ENCODE data around the gene NFATC2IP. TPM values are rescaled to one million over a fixed set of nuclear protein-coding genes. Genes with fewer than 3 reads are reported as not detected.

The NFATC2IP gene
- total and polyA plus RNA-seq, 2 donors (not counting 1 experiment from before 2014, with no cell fraction given) = 96.4 to 102 TPM

- Mint-ChIP-seq H3K4me1 (peaks cover 1% of the 10 kb centered on the region), H3K27me3 (no peaks in the 10 kb centered on the region), H3K4me3 (no peak overlapping the region), H3K27ac (no peak overlapping the region), H3K9me3 (ENCODE audit: insufficient read depth) (no peaks in the 10 kb centered on the region)
- Histone ChIP-seq H3K9ac (ENCODE audit: low read length) (no peak overlapping the region), H3K4me1 (ENCODE audit: control insufficient read depth in 2 of 2, insufficient read depth in 2 of 2, low read length in 2 of 2) (no peaks in the 10 kb centered on the region), H3K9me3 (ENCODE audit: control extremely low read depth in 1 of 3, control insufficient read depth in 2 of 3, insufficient read depth in 1 of 3, low read length in 2 of 3) (no peaks in the 10 kb centered on the region), H3K4me2 (replicated peaks; ENCODE audit: low read depth, low read length, poor library complexity, severe bottlenecking) (no peak overlapping the region), H3K27ac (ENCODE audit: low read length in 2 of 2) (no peak overlapping the region), H3K4me3 (ENCODE audit: control extremely low read depth in 1 of 5, extremely low read depth in 1 of 5, insufficient read depth in 1 of 5, low read depth in 2 of 5, low read length in 4 of 5) (no peak overlapping the region), H3K79me2 (ENCODE audit: control insufficient read depth, insufficient read depth, low read length) (peaks cover 34% of the 10 kb centered on the region), H3K36me3 (replicated peaks in 1 of 2; ENCODE audit: control extremely low read depth in 1 of 2, control insufficient read depth in 1 of 2, extremely low read depth in 1 of 2, insufficient read depth in 2 of 2, low read length in 1 of 2) (peaks cover 0 to 70% of the 10 kb centered on the region in 2 experiments), H3K27me3 (replicated peaks in 1 of 4; ENCODE audit: control extremely low read depth in 1 of 4, control insufficient read depth in 3 of 4, insufficient read depth in 4 of 4, low read length in 3 of 4) (no peaks in the 10 kb centered on the region), H2AFZ (ENCODE audit: insufficient read depth, low read depth, low read length, poor library complexity, severe bottlenecking) (no peak overlapping the region), H4K20me1 (ENCODE audit: control insufficient read depth, insufficient read depth, low read length, poor library complexity, severe bottlenecking) (peaks cover 16% of the 10 kb centered on the region)
- CTCF ChIA-PET = interaction anchor here (1.2 kb wide), 1 partner anchor 15 kb away, joined by 5 read pairs; the partner anchor contains the start of gene SPNS1
- no peak for ATAC-seq (ENCODE audit: low read depth)
- POLR2A ChIA-PET = no interaction called here
- DNase-seq = no peak
- TF ChIP-seq EZH2 (IDR thresholded peaks at IDR 0.05; ENCODE audit: borderline replicate concordance, insufficient read depth, low read depth, low read length, poor library complexity, severe bottlenecking) (no peak), CTCF (IDR thresholded peaks at IDR 0.05) (no peak)
- intact Hi-C loops (cut with micrococcal nuclease) = no loop called here
- WGBS (ENCODE audit: insufficient coverage) = 100% methylated on average over 3 of the region's 6 CpGs
These were observed 8.1 kb downstream of the NFATC2IP start for GRCh38 chr16:28958836-28959235.

- Mint-ChIP-seq H3K27ac (no peak overlapping the region), H3K27me3 (no peaks in the 10 kb centered on the region), H3K4me1 (no peaks in the 10 kb centered on the region), H3K4me3 (no peak overlapping the region), H3K9me3 (ENCODE audit: insufficient read depth) (no peaks in the 10 kb centered on the region)
- no peaks in the 10 kb centered on the region for H3K9me3 ChIP-seq (ENCODE audit: control extremely low read depth in 1 of 3, control insufficient read depth in 2 of 3, insufficient read depth in 1 of 3, low read length in 2 of 3)
- no peaks in the 10 kb centered on the region for H3K27me3 ChIP-seq (replicated peaks in 1 of 4; ENCODE audit: control extremely low read depth in 1 of 4, control insufficient read depth in 3 of 4, insufficient read depth in 4 of 4, low read length in 3 of 4)
- H3K36me3 ChIP-seq (replicated peaks in 1 of 2; ENCODE audit: control extremely low read depth in 1 of 2, control insufficient read depth in 1 of 2, extremely low read depth in 1 of 2, insufficient read depth in 2 of 2, low read length in 1 of 2) = peaks cover 5 to 43% of the 10 kb centered on the region in 2 experiments
- no peak for DNase-seq
- ATAC-seq (ENCODE audit: low read depth) = no peak
- intact Hi-C loops (cut with micrococcal nuclease) = no loop called here
- H3K27ac ChIP-seq (ENCODE audit: low read length in 2 of 2) = no peak overlapping the region
- ChIA-PET POLR2A (no interaction called here), CTCF (no interaction called here)
- no peak overlapping the region for H2AFZ ChIP-seq (ENCODE audit: insufficient read depth, low read depth, low read length, poor library complexity, severe bottlenecking)
- no peaks in the 10 kb centered on the region for H4K20me1 ChIP-seq (ENCODE audit: control insufficient read depth, insufficient read depth, low read length, poor library complexity, severe bottlenecking)
- peaks cover 7% of the 10 kb centered on the region for H3K79me2 ChIP-seq (ENCODE audit: control insufficient read depth, insufficient read depth, low read length)
- H3K4me2 ChIP-seq (replicated peaks; ENCODE audit: low read depth, low read length, poor library complexity, severe bottlenecking) = no peak overlapping the region
- H3K9ac ChIP-seq (ENCODE audit: low read length) = no peak overlapping the region
- H3K4me3 ChIP-seq (ENCODE audit: control extremely low read depth in 1 of 5, extremely low read depth in 1 of 5, insufficient read depth in 1 of 5, low read depth in 2 of 5, low read length in 4 of 5) = no peak overlapping the region
- WGBS (ENCODE audit: insufficient coverage) = 92% methylated on average over 1 of the region's 3 CpGs
- no peak for TF ChIP-seq EZH2 (IDR thresholded peaks at IDR 0.05; ENCODE audit: borderline replicate concordance, insufficient read depth, low read depth, low read length, poor library complexity, severe bottlenecking)
- TF ChIP-seq CTCF (IDR thresholded peaks at IDR 0.05) = no peak
- H3K4me1 ChIP-seq (ENCODE audit: control insufficient read depth in 2 of 2, insufficient read depth in 2 of 2, low read length in 2 of 2) = no peaks in the 10 kb centered on the region
These were observed 13.3 kb downstream of the NFATC2IP start for GRCh38 chr16:28964072-28964471.
